GM21367 (cell line): ENCODE data around the gene COPZ2.
"Not testable (repeated sequence)": the region's sequence is repeated elsewhere in the genome, so short reads cannot be mapped to it uniquely, and the experiment has no call there.

Experiments
- ATAC-seq: cut with Tn5 transposase; IDR thresholded peaks from one replicate; pipeline ENCODE4 v1.9.1; 2021; ENCODE audit not compliant: unreplicated experiment

COPZ2 gene

DNA sequence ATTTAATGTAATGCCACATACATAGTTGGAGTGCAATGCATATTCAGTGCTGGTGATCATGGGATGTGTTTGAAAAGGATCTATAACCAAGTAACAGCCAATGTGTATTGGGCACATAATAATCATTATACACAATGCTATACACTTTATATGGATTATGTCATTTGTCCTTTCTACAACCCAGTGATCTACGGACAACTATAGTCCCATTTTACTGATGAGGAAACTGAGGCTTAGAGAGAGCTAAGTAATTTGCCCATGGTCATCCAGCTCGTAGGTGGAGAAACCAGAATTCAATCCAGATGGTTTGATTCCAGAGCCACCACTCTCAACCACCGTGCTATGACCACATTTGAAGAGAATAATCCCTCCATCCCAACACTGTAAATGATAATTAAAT, 27.4 kb downstream of the COPZ2 start:
- no peak for ATAC-seq

DNA sequence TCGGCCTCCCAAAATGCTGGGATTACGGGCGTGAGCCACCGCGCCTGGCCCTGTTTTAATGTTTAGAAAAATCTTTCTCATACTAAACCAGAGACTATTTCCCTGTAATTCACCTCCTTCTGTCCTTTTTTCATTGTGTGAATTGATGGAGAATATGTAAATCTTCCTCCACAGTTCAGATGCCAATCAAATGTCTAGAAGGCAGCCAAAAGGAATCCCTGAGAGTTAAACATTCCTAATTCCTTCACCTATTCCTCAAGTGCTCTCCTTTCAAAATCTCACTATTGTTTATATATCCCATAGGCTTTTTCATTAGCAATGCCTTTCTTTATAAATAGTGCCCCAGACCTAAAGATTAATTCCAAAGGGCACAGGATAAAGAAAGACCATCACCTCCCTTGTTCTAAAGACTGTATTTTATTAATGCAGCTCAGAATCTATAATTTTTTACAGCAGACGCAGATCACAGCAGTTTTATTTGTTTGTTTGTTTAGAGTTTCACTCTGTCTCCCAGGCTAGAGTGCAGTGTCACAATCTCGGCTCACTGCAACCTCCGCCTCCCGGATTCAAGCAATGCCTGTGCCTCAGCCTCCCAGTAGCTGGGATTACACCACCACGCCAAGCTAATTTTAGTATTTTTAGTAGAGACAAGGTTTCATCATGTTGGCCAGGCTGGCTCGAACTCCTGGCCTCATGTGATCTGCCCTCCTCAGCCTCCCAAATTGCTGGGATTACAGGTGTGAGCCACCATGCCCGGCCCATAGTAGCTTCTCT, 30.5 kb downstream of the COPZ2 start:
- ATAC-seq, result no peak

DNA sequence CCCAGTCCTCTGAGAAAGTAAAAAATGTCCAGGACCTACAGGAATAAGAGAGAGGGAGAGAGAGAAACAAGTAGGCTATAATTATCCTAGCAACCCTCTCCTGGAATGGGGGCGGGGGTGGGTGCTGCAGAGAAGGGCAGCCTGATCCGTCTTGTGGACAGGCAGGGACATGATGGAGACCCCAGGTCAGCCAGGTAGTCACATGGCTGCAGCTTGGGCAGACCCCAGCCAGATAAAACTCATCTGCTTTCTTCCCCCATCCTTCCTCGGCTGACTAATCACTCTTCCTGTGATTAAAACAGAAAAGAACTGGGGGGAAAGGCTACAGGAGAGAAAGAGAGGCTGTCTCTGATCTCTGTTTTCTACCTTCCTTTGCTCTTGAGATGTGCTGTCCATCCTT, 32.6 kb downstream of the COPZ2 start:
- ATAC-seq, result no peak

DNA sequence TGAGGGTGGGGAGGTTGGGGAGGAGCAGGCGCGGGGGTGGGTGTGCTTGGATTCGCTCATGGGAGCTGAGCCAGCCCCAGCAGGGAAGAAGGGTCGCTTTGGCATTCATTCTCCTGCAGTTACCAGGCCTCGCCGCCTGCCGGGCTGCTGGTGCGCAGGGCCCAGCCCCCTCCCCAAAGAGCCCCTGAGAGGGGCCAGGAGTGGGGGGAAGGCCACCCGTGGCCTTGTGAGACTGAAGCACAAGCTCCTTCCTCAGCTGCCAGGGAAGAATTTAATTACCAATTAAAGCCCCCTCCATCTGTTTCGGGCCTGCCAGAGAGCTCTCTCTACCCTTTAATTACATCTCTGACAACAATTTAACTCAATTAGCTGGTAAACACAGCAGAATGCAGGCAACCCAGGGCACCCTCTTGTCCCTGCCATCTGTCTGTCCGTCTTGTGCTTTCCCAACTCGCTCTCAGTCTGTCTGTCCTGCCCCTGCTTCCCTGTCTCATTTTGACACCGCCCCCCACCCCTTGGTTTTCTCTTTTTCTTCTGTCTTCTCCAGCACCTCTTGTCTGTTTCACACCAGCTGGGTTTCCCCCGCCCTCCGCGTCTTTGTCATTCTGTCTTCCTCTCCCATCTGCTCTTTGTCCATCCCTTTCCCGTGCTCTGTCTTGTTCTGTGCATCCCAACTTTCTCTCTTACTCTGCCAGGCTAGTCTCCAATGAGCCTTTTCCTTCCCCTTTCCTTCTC, 34.0 kb downstream of the COPZ2 start:
- ATAC-seq, result no peak

DNA sequence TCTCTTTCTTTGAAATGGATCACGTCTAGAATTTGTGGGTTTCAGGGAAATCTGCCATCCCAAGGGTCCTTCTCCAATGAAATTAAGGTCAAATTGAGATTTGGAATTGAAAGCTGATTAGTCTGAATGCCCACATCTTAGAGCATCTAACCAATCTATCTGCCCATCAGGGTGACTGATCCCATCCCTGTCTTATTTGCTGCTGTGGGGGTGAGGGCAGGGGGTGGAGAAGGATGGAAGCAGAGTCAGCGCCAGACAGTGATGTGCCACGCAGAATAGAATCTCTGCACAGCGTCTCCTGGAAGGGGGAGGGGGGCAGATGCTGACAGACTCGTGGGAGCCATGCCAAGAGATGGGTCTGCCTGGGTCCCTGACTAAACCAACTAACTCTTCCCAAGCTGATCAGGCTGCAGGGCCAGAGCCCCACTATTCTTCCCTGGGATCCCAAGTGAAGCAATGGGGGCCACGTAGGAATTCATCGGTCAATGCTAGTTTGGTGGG, 34.6 kb downstream of the COPZ2 start:
- no peak for ATAC-seq

DNA sequence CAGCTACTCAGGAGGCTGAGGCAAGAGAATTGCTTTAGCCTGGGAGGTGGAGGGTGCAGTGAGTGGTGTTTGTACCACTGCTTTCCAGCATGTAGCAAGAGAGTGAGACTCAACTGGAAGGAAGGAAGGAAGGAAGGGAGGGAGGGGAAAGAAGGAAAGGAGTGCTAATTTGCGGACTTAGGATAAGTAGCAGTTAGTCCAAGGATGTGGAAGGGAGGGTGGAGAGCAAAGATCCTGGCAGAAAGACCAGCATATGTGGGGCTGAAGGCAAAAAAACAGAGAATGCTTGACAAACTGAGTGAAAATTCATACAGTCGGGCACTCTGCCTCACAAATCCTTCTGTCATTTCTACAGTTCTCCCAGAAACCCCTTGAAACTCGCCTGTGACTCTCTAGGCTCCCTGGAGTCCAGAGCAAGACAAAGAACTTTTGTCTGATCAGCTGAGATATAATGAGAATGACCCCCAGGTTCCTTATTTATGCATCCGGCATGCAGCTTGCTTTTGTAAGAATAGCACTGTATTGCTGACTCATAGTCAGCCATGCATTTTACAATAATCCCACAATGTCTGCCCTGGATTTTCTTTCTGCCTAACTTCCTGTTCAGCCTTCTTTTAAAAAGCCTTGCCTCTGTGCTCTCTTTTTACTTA, 35.2 kb downstream of the COPZ2 start:
- no peak for ATAC-seq

DNA sequence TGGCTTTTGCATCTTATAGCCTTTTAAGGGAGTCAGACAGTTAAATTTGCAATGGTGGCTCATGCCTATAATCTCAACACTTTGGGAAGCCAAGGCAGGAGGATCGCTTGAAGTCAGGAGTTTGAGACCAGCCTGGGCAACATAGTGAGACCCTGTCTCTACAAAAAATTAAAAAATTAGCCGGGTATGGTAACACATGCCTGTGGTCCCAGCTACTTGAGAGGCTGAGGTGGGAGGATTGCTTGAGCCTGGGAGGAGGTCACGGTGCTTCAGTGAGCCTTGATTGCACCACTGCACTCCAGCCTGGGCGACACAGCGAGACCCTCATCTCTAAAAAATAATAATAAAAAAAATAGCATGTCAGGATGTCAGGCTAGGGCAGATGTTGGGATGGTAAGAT, 35.9 kb downstream of the COPZ2 start:
- ATAC-seq, result not testable (repeated sequence)

DNA sequence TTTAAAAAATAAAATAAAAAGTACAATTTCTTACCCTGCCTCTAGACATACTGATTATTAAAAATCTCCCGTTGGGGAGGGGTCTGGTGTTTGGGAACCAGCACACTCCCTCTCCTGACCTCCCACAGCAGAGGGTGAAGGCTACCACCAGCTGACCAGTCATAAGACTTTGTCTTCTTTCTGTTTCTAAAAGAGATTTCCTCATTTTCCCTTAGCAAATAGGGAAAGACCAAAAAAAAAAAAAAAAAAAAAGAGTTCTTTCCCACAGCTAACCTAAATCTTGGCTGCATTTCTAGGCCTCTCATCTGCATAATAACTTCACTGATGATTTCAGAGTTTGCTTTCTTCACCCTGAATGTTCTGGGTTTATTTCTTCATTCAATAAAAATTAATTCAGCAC, 36.4 kb downstream of the COPZ2 start:
- ATAC-seq, result no peak

DNA sequence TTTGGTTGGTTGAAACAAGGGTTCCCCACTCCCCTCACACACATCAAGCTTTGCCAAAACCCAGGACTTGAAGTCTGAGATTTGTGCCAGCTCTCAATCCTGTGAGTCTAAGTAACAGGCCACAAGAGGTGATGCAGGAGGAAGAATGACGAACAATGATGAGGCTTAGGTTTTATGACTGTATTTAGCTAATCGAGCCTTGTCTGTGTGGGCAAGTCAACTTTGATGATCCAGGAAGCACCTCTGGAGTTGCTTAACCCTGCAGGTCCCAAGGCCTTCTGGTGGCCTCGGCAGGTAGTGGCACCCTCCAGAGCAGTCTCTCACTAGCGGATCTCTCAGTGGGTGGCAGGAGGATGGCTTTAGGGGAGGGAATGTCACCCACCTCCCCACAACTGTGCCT, 38.0 kb downstream of the COPZ2 start:
- ATAC-seq, result no peak

DNA sequence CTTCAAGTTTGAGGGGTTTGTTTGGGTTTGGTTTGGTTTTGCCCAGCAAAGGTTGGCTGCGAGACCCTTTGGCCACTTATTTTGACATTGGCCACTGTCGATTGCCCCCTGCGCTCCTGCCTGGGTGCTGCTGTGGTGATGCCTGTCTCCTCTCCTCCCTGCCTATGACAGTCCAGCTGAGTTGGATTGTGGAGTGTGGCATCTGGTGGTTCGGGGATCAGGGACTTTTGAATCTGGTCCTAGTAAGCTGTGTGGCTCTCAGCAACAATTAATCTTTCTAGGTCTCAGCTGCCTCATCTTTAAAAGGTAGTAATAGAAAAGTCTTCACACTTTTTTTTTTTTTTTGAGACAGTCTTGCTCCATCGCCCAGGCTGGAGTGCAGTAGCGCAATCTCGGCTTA, 39.6 kb downstream of the COPZ2 start:
- ATAC-seq, result no peak

DNA sequence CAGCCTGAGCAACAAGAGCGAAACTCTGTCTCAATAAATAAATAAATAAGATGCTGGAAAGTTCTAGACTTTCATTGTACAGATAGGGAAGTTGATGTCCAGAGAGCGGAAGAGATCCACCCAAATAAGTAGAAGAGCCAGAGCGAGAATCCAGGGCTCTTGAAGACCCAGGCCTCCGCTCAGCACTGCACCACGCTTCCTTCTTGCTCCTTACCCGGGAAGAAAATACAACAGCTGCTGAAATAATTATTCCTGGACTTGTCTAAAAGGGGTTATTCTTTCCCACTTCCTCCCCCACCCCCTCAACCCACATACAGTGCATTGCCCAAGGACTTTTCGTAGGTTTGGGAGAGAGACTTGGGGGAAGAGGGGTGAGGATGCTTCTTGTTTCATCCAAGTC, 40.0 kb downstream of the COPZ2 start:
- no peak for ATAC-seq

DNA sequence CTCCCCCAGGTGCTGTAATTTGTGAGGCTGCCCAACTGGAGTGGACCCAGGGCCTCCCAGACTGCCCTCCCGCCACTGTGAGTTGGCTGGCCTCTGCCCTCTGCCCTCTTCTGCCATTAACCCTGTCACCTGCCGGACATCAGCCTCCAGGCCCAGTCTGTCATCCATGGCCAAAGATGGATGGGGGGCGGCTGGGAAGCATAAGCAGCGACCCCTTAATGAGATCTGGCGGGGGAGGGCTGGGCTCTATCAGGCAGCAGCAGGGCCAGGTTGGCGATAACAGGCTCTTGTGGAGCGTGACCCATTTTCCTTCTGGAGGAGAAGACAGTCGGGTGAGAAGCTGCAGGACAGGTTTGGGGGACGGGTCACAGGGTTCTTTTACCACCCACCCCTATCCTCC, 41.4 kb downstream of the COPZ2 start:
- no peak for ATAC-seq

DNA sequence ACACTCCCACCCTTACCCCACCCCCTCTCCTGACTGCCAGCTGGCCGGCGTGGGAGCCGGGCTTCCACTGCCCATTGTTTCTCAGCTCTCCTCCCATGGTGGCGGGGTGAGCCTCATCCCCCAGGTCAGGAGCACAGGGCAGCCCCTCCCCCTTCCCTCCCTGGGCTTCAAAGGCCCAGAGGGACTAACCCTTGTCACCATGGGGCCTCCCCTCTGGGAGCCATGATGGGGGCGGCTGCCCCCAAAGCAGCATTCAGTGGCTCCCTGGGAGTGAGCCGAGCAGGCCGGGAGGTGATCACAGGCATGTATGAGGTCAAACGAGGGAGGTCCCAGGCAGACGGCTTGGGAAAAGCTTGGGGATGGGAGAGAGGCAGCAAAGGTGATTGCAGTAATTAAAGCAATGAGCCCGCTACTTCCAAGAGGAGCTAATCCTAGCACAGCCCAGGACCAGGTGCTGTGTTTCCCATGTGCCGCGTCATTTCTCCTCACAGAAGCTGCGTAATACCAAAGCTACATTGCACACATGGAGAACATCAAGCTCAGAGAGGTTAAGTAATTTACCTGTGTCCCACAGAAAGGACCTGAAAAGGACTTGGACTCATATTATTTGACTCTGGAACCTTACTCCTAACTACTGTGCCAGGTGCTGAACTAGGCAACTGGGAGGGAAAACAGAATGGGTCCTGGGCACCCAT, 42.2 kb downstream of the COPZ2 start:
- no peak for ATAC-seq

DNA sequence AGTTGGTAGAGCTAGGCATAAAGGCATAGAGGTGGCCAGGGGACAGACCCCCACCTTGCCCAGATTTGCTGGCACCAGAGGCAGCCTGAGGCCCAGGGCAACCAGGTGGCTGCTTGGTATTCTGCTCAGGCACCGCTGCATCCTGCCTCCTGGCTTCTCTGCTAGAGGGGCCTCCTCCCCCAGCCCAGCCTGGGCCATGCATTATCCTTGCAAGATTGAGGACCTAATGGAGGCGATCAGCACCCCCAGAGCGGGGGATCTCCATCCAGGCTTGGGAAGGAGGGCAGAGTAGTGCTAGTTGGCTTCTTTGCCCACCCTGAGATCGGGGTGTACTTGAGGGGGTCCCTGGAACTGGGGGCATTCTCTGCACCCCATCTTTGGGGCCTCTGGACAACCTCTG, 42.9 kb downstream of the COPZ2 start:
- ATAC-seq, result no peak

DNA sequence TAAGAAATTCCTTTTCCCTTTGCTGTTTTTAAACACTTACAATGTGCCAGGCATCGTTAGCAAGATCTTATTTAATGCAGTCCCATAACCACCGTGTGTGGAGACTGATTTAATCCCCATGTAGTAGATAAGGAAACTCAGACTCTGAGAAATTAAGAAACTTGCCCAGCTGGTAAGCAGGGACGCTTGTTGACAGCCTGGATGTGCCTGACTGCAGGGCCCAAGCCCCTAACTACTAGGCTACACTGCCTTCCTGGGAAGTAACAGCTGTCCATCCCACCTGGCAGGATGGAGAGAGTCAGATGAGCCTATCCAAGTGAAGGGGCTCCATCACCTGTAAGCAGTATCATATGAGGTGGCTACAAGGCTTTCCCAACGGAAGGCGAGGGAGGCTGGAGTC, 43.6 kb downstream of the COPZ2 start:
- ATAC-seq, result no peak

DNA sequence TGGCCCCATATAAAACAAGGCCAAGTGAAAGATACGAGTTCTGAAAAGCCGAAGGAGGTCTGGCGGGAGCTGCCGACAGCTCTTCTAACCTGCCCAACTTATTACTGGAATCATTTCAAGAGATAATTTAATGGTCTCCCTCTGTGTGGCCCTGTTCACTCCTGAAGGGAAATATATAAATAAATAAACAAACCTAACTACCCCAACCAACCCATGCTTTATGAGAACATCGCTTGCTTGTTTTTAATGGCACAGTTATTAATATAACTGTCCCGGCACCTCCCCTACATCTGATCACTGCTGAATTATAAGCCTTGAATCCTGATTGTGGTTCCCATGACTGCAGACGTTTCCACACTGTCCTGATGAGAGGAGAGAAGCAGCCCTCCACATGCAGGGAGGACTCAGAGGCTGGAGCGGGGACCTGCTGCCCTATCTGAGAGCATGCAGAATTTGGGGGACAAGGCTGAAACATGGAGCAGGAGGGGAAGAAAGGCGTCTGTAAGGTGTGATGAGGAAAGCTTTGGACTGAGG, 44.5 kb downstream of the COPZ2 start:
- ATAC-seq, result no peak

DNA sequence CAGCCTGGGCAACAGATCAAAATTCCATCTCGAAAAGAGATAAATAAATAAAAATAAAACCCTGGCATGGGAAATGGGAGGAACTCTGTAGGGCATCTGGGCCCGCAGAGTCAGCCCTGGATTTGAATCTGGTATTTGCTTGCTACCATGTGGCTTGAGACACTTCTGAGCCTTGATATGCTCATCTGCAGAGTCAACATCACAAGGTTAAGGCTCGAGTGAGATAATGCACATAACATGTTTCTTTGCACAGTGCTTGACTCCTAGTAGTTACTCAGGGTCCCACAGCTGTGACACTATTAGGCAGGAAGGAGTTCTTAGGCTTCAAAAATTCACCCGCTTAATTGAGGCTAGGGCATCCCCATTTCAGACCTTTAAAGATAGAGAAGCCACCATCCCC, 45.4 kb downstream of the COPZ2 start:
- no peak for ATAC-seq

DNA sequence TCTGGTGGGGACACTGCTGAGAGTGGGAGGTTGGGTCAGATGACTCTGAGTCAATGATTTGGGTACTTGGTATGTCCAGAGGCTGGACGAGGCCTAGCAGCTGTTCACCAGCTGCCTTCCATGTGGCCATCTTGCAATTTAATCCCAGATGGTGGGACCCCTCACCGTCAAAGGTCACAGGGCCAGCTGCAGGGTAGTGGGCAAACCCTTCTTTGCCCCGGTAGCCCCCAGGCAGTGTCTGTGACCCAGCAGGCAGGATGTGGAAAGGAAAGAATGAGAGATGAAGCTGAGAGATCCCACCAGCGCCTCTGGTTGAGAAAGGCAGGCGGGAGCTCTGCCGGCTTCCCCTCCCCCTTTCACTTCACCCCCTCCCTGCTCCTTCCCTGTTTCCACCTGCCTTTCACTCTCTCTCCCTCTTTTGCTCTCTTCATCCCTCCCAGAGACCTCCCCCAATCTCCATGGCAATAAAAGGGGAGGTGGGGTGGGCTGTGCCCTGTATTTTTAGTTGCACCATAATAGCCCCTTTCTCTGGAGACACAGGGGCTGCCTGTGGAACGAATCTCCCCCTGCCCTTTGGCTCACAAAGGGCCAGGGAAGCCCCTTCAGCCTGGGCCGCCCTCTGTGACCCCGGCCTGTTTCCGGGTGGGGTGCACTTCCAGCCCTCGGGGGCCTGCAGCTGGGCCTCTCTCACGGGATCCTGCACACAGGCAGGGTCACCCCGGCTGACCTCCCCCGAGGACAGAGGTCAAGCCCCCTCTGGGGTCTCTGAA, 46.5 kb downstream of the COPZ2 start:
- no peak for ATAC-seq

DNA sequence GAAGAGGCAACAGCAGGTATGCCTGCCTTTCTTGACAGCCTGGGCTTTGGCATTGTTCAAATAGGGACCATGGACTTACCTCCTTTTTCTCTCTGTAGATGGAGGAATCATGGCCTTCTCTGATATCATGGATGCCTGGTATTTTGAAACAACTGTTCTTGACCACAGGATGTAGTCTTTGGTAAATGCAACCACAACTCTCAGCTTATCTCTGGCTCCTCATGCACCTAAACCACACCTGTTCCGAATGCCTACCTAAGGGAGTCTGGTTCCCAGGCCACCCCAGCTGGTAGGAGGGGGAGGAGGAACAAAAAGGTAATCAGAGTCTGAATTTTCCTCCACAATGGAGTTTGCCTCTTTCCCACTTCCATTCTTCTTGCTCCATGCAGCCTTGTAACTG, 47.9 kb downstream of the COPZ2 start:
- no peak for ATAC-seq

DNA sequence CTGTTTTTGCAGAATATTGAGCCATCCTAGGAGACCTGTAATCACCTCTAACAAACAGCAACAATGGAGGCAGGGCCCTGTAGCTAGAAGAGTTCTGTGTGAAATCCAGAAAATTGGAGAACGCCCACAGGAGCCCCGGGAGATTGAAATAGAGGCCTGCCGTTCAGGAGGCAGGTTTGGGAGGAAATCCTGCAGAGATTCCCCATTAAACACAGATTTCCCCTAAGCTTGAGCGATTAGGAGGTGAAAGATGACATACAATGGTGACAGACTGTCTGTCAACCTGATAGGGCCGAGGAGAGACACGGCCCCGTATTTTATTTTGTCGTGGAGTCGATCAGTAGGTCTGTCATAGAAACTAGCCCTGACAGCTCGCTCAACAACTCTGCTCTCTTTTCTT, 48.4 kb downstream of the COPZ2 start:
- ATAC-seq, result no peak
